Astrocyte (in vitro differentiated cells and primary cell): ENCODE data around the gene CCDC137.

Source experiments
- CTCF ChIP-seq: IDR thresholded peaks from 2 replicates; pipeline ENCODE4 v1.5.1; 2011; ENCODE audit warnings: low read depth, mild to moderate bottlenecking, inconsistent platforms, low read length, moderate library complexity; ENCODE audit not compliant: insufficient read depth
- EZH2 ChIP-seq: IDR thresholded peaks from 2 replicates; pipeline ENCODE4 v1.6.1; 2012; ENCODE audit warnings: mild to moderate bottlenecking, low read length, inconsistent platforms; ENCODE audit not compliant: insufficient read depth

GRCh38 chr17:81717049-81717765 lies 50.7 kb downstream of the CCDC137 start:
- TF ChIP-seq CTCF = no peak
- TF ChIP-seq EZH2 = no peak
